ENCODE data around the gene SNAI3.

SNAI3 gene

GRCh38 chr16:88665148-88665547 lies 21.2 kb downstream of the SNAI3 start:
- DNase-seq, result no peak

- peak; percentile 94 for DNase-seq
Observed at GRCh38 chr16:88662843-88663606, 23.3 kb downstream of the SNAI3 start, which contains the start of gene MVD. MVD (minus strand) TSS chr16:88663091; CDS start chr16:88663080, 11 bp downstream.

- no peak for DNase-seq
Observed at GRCh38 chr16:88662222-88662842, 24.0 kb downstream of the SNAI3 start.

GRCh38 chr16:88661468-88661867 lies 24.8 kb downstream of the SNAI3 start:
- DNase-seq, result no peak

GRCh38 chr16:88659160-88659559 lies 27.1 kb downstream of the SNAI3 start:
- no peak for DNase-seq

GRCh38 chr16:88658714-88659113 lies 27.6 kb downstream of the SNAI3 start:
- no peak for DNase-seq

- no peak for DNase-seq
Observed at GRCh38 chr16:88657371-88657770, 28.9 kb downstream of the SNAI3 start.

- DNase-seq, result no peak
Observed at GRCh38 chr16:88656291-88656980, 29.9 kb downstream of the SNAI3 start.

GRCh38 chr16:88655733-88656281 lies 30.5 kb downstream of the SNAI3 start:
- DNase-seq, result no peak

GRCh38 chr16:88655053-88655732 lies 31.1 kb downstream of the SNAI3 start:
- DNase-seq, result no peak

GRCh38 chr16:88654363-88655052 lies 31.8 kb downstream of the SNAI3 start:
- no peak for DNase-seq

- no peak for DNase-seq
Observed at GRCh38 chr16:88653596-88654362, 32.5 kb downstream of the SNAI3 start.

- DNase-seq, result no peak
Observed at GRCh38 chr16:88653101-88653500, 33.2 kb downstream of the SNAI3 start.

GRCh38 chr16:88652762-88653063 lies 33.6 kb downstream of the SNAI3 start:
- no peak for DNase-seq

- no peak for DNase-seq
Observed at GRCh38 chr16:88651989-88652761, 34.1 kb downstream of the SNAI3 start.

- no peak for DNase-seq
Observed at GRCh38 chr16:88651276-88651988, 34.9 kb downstream of the SNAI3 start.

- DNase-seq, result no peak
Observed at GRCh38 chr16:88650749-88651275, 35.5 kb downstream of the SNAI3 start, which contains the start of gene CYBA. CYBA (minus strand) TSS chr16:88651053; CDS start chr16:88651013, 40 bp downstream.

- no peak for DNase-seq
Observed at GRCh38 chr16:88649924-88650748, 36.2 kb downstream of the SNAI3 start.
